RWPE2 (cell line): Measurements from ENCODE around the gene MOBP.

Source experiments
- ATAC-seq: fragments of 200-7000 bp; cut with Tn5 transposase; 3 replicates; pipeline ENCODE4 v1.9.1; 2021; ENCODE audit warnings: low read depth
- DNase-seq: peaks from one replicate; pipeline ENCODE4 v3.0.0-alpha.2; 2020; ENCODE audit warnings: low spot score
- H3K27ac ChIP-seq: fragments of 450-650 bp; 2 replicates; pipeline ENCODE4 v1.5.1; 2017; ENCODE audit warnings: mild to moderate bottlenecking; ENCODE audit not compliant: poor library complexity, severe bottlenecking
- H3K27me3 ChIP-seq: fragments of 250-450 bp; sonication (Bioruptor Pico); 2 replicates; pipeline ENCODE4 v1.5.1; 2021; ENCODE audit warnings: mild to moderate bottlenecking, moderate library complexity; ENCODE audit not compliant: insufficient read depth, poor library complexity, severe bottlenecking
- H3K36me3 ChIP-seq: fragments of 250-450 bp; sonication (Bioruptor Pico); 2 replicates; pipeline ENCODE4 v1.5.1; 2020; ENCODE audit warnings: low read depth, mild to moderate bottlenecking, moderate library complexity
- H3K4me1 ChIP-seq: fragments of 250-450 bp; sonication (Bioruptor Pico); 2 replicates; pipeline ENCODE4 v1.5.1; 2021; ENCODE audit warnings: mild to moderate bottlenecking, moderate library complexity; ENCODE audit not compliant: insufficient read depth, poor library complexity, severe bottlenecking
- H3K4me3 ChIP-seq: fragments of 250-450 bp; sonication (Bioruptor Pico); 2 replicates; pipeline ENCODE4 v1.5.1; 2021; ENCODE audit warnings: mild to moderate bottlenecking, moderate library complexity; ENCODE audit not compliant: severe bottlenecking
- H3K9me3 ChIP-seq: fragments of 250-450 bp; sonication (Bioruptor Pico); 2 replicates; pipeline ENCODE4 v1.5.1; 2021; ENCODE audit warnings: mild to moderate bottlenecking, moderate library complexity; ENCODE audit not compliant: severe bottlenecking
- CTCF ChIP-seq: fragments of 450-650 bp; IDR thresholded peaks from one replicate; pipeline ENCODE4 v1.5.1; 2017; ENCODE audit warnings: mild to moderate bottlenecking, moderate library complexity; ENCODE audit not compliant: poor library complexity, severe bottlenecking

MOBP gene

GRCh38 chr3:39474126-39474515 is 6.6 kb downstream of the MOBP start:
- Histone ChIP-seq H3K9me3 (peaks cover 1% of the 10 kb centered on the region), H3K4me3 (no peak overlapping the region), H3K36me3 (no peaks in the 10 kb centered on the region), H3K27ac (no peak overlapping the region), H3K27me3 (no peaks in the 10 kb centered on the region), H3K4me1 (no peaks in the 10 kb centered on the region)
- ATAC-seq (no peak), DNase-seq (no peak)
- TF ChIP-seq CTCF = no peak

DNA sequence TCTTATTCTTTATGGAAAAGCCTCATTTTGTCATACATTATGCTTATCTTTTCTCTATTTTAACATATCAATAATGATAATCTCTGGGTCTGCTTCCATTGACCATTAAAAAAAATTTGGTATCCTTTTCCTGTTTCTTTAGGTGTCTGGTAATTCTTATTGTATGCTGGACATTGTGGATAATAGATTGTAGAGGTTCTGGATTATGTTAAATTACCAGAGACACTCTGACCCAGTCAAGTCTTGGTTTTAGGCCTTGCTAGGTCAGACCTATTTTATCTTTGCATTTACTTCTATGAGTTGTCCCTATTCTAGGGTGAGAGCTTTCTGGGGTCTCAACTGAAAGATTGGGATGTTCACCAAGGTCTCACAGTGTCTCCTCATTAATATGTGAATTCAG is 9.3 kb downstream of the MOBP start:
- ATAC-seq (no peak), DNase-seq (no peak)
- no peaks in the 10 kb centered on the region for H3K4me1 ChIP-seq
- no peak for TF ChIP-seq CTCF
- H3K36me3 ChIP-seq = no peaks in the 10 kb centered on the region
- no peak overlapping the region for H3K4me3 ChIP-seq
- H3K9me3 ChIP-seq = peaks cover 1% of the 10 kb centered on the region
- H3K27me3 ChIP-seq = no peaks in the 10 kb centered on the region
- no peak overlapping the region for H3K27ac ChIP-seq

DNA sequence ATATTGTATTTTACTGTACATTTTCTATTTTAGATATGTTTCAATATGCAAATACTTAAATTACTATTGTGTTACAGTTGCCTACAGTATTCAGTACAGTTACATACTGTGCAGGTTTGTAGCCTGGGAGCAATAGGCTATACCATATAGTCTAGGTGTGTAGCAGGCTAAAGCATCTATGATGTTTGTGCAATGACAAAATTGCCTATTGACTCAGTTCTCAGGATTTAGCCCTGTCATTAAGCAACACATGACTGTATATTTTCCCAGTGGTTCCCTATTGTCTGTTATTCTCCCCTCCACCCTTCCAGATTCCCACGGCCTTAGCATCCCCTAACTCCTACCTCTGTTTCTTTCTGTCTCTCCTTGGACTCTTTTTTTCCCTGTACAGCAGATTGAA is 10.7 kb downstream of the MOBP start:
- no peak for ATAC-seq

DNA sequence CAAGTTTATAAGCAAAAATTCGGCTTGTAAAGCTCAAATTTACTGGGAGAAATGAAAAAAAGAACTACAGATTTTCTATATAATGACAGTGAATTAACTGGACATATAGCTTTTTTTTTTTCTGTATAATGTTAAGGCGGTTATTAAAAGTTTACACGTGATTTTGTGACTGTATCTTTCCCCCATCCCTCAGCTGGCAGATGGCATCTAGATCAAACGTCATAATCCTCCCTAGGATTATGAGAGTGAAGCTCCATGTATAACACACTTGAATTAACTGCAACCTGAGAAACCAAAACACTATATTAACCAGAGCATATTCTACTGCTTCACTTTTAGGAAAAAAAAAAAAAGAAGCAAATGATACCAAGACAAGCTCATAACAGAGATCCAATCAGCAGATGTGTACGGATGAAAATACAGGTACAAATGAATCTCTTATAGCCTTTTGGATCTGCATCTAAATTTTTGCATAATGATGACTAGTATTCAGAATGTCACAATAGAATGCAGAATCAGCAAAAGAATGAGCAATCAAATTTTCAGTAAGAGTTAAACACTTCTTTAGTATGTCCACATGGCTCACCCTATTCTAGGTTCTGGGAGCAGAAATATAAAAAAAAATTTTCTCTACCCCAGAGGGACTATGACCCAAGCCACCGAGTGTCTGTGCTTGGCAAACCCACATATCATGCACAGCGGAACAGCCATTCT is 12.4 kb downstream of the MOBP start:
- Histone ChIP-seq H3K27me3 (no peaks in the 10 kb centered on the region), H3K4me3 (no peak overlapping the region), H3K9me3 (peaks cover 1% of the 10 kb centered on the region), H3K36me3 (no peaks in the 10 kb centered on the region), H3K4me1 (no peaks in the 10 kb centered on the region), H3K27ac (no peak overlapping the region)
- DNase-seq (no peak), ATAC-seq (no peak)
- TF ChIP-seq CTCF = no peak

More for the DNA sequence above, 10.7 kb downstream of the MOBP start:
- TF ChIP-seq CTCF = no peak
- Histone ChIP-seq H3K4me1 (no peaks in the 10 kb centered on the region), H3K27me3 (no peaks in the 10 kb centered on the region), H3K27ac (no peak overlapping the region), H3K9me3 (peaks cover 1% of the 10 kb centered on the region), H3K36me3 (no peaks in the 10 kb centered on the region), H3K4me3 (no peak overlapping the region)
- DNase-seq = no peak

GRCh38 chr3:39485547-39485946 is 18.1 kb downstream of the MOBP start:
- no peak for ATAC-seq
- Histone ChIP-seq H3K36me3 (no peaks in the 10 kb centered on the region), H3K4me1 (no peaks in the 10 kb centered on the region), H3K9me3 (no peaks in the 10 kb centered on the region), H3K27ac (no peak overlapping the region), H3K27me3 (no peaks in the 10 kb centered on the region), H3K4me3 (no peak overlapping the region)
- TF ChIP-seq CTCF = no peak
- no peak for DNase-seq
